Panc1 (cell line): Measurements from ENCODE around the gene RHPN2. TPM values are rescaled to one million over a fixed set of nuclear protein-coding genes. Genes with fewer than 3 reads are reported as not detected.

Experiments
- ATAC-seq: fragments of 200-7000 bp; cut with Tn5 transposase; 2 replicates; pipeline ENCODE4 v1.9.1; 2020; ENCODE audit warnings: mild to moderate bottlenecking, moderate library complexity
- BruUV-seq: library from RNA; stranded (reverse); fragments of 400-500 nt; replicated peaks from 2 replicates; lab custom pipeline; 2021; lab: Mats Ljungman, UMichigan
- CTCF ChIA-PET: fragments of 300-600 bp; sonication (Branson Sonifier 250); formaldehyde crosslinking; loops from one replicate; lab custom pipeline; 2022; ENCODE audit warnings: antibody characterized with exemption; lab: Charles Lee
- POLR2A ChIA-PET: fragments of 300-600 bp; sonication (Branson Sonifier 250); formaldehyde crosslinking; loops from one replicate; lab custom pipeline; 2022; ENCODE audit warnings: antibody characterized with exemption; lab: Charles Lee
- DNase-seq: peaks from one replicate; pipeline ENCODE4 v3.0.0-alpha.2; 2010; ENCODE audit warnings: low read depth, low spot score
- H3K27ac ChIP-seq: 2 replicates; pipeline ENCODE4 v1.5.1; 2011; ENCODE audit warnings: mild to moderate bottlenecking, low read length, inconsistent platforms
- H3K27me3 ChIP-seq: fragments of 200-500 bp; sonication (Bioruptor generic); 2 replicates; pipeline ENCODE4 v1.6.0; 2014; ENCODE audit warnings: low read length, inconsistent platforms; ENCODE audit not compliant: control insufficient read depth, insufficient read depth
- H3K36me3 ChIP-seq: fragments of 200-500 bp; sonication (Bioruptor generic); 2 replicates; pipeline ENCODE4 v1.5.1; 2014; ENCODE audit warnings: inconsistent platforms, mild to moderate bottlenecking, low read length, moderate library complexity; ENCODE audit not compliant: control insufficient read depth, insufficient read depth
- H3K4me1 ChIP-seq: 2 replicates; pipeline ENCODE4 v1.5.1; 2011; ENCODE audit warnings: inconsistent platforms, mild to moderate bottlenecking, low read length, moderate library complexity; ENCODE audit not compliant: control insufficient read depth, insufficient read depth
- H3K4me3 ChIP-seq, 2 experiments: 2 replicates each; pipeline ENCODE4 v1.5.1; 2011 to 2012; ENCODE audit warnings: low read depth in 2 of 2, low read length in 2 of 2, mild to moderate bottlenecking in 2 of 2, inconsistent platforms in 1 of 2, moderate library complexity in 1 of 2
- H3K9me3 ChIP-seq: fragments of 200-500 bp; sonication (Bioruptor generic); 2 replicates; pipeline ENCODE4 v1.5.1; 2014; ENCODE audit warnings: low read depth, mild to moderate bottlenecking, inconsistent platforms, low read length, moderate library complexity; ENCODE audit not compliant: control insufficient read depth, insufficient read depth
- POLR2AphosphoS5 ChIP-seq: IDR thresholded peaks from 2 replicates; pipeline ENCODE4 v1.6.1; 2012; ENCODE audit warnings: mild to moderate bottlenecking, low read depth, low read length, moderate library complexity
- REST ChIP-seq, 2 experiments: IDR thresholded peaks; 2 replicates each; pipeline ENCODE4 v1.6.1; 2011 to 2012; ENCODE audit warnings: low read depth in 2 of 2, control low read depth in 1 of 2, low read length in 1 of 2, mild to moderate bottlenecking in 1 of 2, moderate library complexity in 1 of 2; ENCODE audit not compliant: insufficient read depth in 1 of 2
- SIN3A ChIP-seq: IDR thresholded peaks from 2 replicates; pipeline ENCODE4 v1.6.1; 2012; ENCODE audit warnings: low read depth, mild to moderate bottlenecking, low read length, moderate library complexity, borderline replicate concordance; ENCODE audit not compliant: insufficient read depth
- TCF7L2 ChIP-seq: IDR thresholded peaks from 2 replicates; pipeline ENCODE4 v1.6.1; 2011; ENCODE audit warnings: mild to moderate bottlenecking, low read depth, low read length, inconsistent platforms
- in situ Hi-C: cut with HindIII; loops from 2 replicates; pipeline ENCODE4 v1.10.0; 2016; ENCODE audit warnings: low sequenced_read_pairs, low pct_unique_long_range_greater_than_20kb
- intact Hi-C: fragments of 100-400 bp; cut with micrococcal nuclease; formaldehyde crosslinking; loops from one replicate; pipeline ENCODE4 v1.10.0; 2022; ENCODE audit not compliant: unreplicated experiment
- total RNA-seq: library from RNA; stranded (reverse); gene quantifications from one replicate; pipeline ENCODE4 v1.2.1, GENCODE V29; 2021; ENCODE audit not compliant: unreplicated experiment

RHPN2 gene
- total RNA-seq, 1 experiment from 2014 or later: 227 TPM

- ChIA-PET CTCF (interaction anchor here (0.7 kb wide), 1 partner anchor 60 kb away, joined by 5 read pairs; no protein-coding TSS in a partner anchor), POLR2A (interaction anchor here (0.5 to 0.6 kb wide), 5 partner anchors 9 to 182 kb away, joined by 3 to 8 read pairs (median 6); no protein-coding TSS in a partner anchor)
Observed at GRCh38 chr19:33067121-33067520, 2.4 kb upstream of the RHPN2 start.

GRCh38 chr19:33066543-33066942, 1.9 kb upstream of the RHPN2 start:
- H3K4me3 ChIP-seq: peak overlapping the region in 1 of 2 experiments; percentile 79; a peak in 1 of 4 replicates
- no peaks in the 10 kb centered on the region for H3K9me3 ChIP-seq
- DNase-seq (no peak), ATAC-seq (no peak)
- TF ChIP-seq SIN3A (no peak), REST (IDR thresholded peaks at IDR 0.05; ENCODE audit: insufficient read depth in 1 of 2, low read depth in 2 of 2, low read length in 1 of 2) (no peak), TCF7L2 (no peak), POLR2AphosphoS5 (no peak)
- H3K4me1 ChIP-seq: peaks cover 56% of the 10 kb centered on the region
- in situ Hi-C loops: no loop called here
- BruUV-seq: TSS peak; percentile 93
- H3K36me3 ChIP-seq: no peaks in the 10 kb centered on the region; the same call in 1 of the 2 replicates
- H3K27me3 ChIP-seq: no peaks in the 10 kb centered on the region
- ChIA-PET POLR2A (interaction anchor here (0.6 kb wide), 1 partner anchor 13 kb away, joined by 8 read pairs; no protein-coding TSS in a partner anchor), CTCF (no interaction called here)
- peak overlapping the region; percentile 96 for H3K27ac ChIP-seq
- intact Hi-C loops: no loop called here

More at GRCh38 chr19:33067121-33067520, 2.4 kb upstream of the RHPN2 start:
- BruUV-seq: no TSS peak
- Histone ChIP-seq H3K36me3 (no peaks in the 10 kb centered on the region; the same call in 1 of the 2 replicates), H3K4me3 (no peak overlapping the region), H3K27me3 (no peaks in the 10 kb centered on the region), H3K27ac (peak overlapping the region; percentile 96), H3K9me3 (no peaks in the 10 kb centered on the region), H3K4me1 (peaks cover 57% of the 10 kb centered on the region)
- intact Hi-C loops (no loop called here), in situ Hi-C loops (no loop called here)
- DNase-seq (no peak), ATAC-seq (no peak)
- 0 out of 2 replicates have a peak, but pooled peaks have one; percentile 38 for TF ChIP-seq POLR2AphosphoS5
- TF ChIP-seq SIN3A: no peak

- no peaks in the 10 kb centered on the region for H3K27me3 ChIP-seq
- in situ Hi-C loops: no loop called here
- intact Hi-C loops: no loop called here
- H3K9me3 ChIP-seq: no peaks in the 10 kb centered on the region
- POLR2A ChIA-PET: interaction anchor here (0.6 to 0.8 kb wide), 3 partner anchors 8 to 32 kb away, joined by 3 to 10 read pairs (median 6); no protein-coding TSS in a partner anchor
- peak; percentile 74 for ATAC-seq
- H3K4me1 ChIP-seq: peaks cover 62% of the 10 kb centered on the region
- no TSS peak for BruUV-seq
- DNase-seq: no peak
- CTCF ChIA-PET: no interaction called here
- H3K27ac ChIP-seq: no peak overlapping the region; the same call in 1 of the 2 replicates
- no peaks in the 10 kb centered on the region; the same call in 1 of the 2 replicates for H3K36me3 ChIP-seq
- peak; percentile 28; the same call in 1 of the 2 replicates for TF ChIP-seq SIN3A
- no peak for TF ChIP-seq POLR2AphosphoS5
- TF ChIP-seq REST (IDR thresholded peaks at IDR 0.05; ENCODE audit: insufficient read depth in 1 of 2, low read depth in 2 of 2, low read length in 1 of 2): no peak
- TF ChIP-seq TCF7L2: no peak
- H3K4me3 ChIP-seq: peak overlapping the region; percentile 71 to 98
Observed at GRCh38 chr19:33064458-33064791, 263 bp downstream of the RHPN2 start.
